ENCODE data around the gene STS.

The STS gene

DNA sequence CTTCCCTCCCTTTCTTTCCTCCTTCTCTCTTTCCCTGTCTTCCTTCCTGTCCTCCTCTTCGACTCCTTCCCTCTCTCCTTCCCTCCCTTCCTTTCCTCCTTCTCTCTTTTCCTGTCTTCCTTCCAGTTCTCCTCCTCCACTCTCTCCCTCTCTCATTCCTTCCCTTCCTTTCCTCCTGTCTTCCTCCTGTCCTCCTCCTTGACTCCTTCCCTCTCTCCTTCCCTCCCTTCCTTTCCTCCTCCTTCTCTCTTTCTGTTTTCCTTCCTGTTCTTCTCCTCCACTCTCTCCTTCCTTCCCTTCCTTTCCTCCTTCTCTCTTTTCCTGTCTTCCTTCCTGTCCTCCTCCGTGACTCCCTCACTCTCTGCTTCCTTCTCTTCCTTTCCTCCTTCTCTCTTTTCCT, 5.7 kb downstream of the STS start:
- Histone ChIP-seq H3K9me3 (ENCODE audit: severe bottlenecking) (no peaks in the 10 kb centered on the region), H3K36me3 (ENCODE audit: low read depth) (no peaks in the 10 kb centered on the region), H3K27me3 (ENCODE audit: insufficient read depth, poor library complexity, severe bottlenecking) (no peaks in the 10 kb centered on the region), H3K4me3 (ENCODE audit: severe bottlenecking) (no peak overlapping the region), H3K4me1 (ENCODE audit: insufficient read depth, poor library complexity, severe bottlenecking) (no peaks in the 10 kb centered on the region), H3K27ac (ENCODE audit: poor library complexity, severe bottlenecking) (no peak overlapping the region)
- TF ChIP-seq, protein P1, sequence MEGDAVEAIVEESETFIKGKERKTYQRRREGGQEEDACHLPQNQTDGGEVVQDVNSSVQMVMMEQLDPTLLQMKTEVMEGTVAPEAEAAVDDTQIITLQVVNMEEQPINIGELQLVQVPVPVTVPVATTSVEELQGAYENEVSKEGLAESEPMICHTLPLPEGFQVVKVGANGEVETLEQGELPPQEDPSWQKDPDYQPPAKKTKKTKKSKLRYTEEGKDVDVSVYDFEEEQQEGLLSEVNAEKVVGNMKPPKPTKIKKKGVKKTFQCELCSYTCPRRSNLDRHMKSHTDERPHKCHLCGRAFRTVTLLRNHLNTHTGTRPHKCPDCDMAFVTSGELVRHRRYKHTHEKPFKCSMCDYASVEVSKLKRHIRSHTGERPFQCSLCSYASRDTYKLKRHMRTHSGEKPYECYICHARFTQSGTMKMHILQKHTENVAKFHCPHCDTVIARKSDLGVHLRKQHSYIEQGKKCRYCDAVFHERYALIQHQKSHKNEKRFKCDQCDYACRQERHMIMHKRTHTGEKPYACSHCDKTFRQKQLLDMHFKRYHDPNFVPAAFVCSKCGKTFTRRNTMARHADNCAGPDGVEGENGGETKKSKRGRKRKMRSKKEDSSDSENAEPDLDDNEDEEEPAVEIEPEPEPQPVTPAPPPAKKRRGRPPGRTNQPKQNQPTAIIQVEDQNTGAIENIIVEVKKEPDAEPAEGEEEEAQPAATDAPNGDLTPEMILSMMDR (IDR thresholded peaks at IDR 0.05; ENCODE audit: poor library complexity, severe bottlenecking), result no peak
- DNase-seq (ENCODE audit: low spot score), result no peak
- ATAC-seq (ENCODE audit: low read depth), result no peak

DNA sequence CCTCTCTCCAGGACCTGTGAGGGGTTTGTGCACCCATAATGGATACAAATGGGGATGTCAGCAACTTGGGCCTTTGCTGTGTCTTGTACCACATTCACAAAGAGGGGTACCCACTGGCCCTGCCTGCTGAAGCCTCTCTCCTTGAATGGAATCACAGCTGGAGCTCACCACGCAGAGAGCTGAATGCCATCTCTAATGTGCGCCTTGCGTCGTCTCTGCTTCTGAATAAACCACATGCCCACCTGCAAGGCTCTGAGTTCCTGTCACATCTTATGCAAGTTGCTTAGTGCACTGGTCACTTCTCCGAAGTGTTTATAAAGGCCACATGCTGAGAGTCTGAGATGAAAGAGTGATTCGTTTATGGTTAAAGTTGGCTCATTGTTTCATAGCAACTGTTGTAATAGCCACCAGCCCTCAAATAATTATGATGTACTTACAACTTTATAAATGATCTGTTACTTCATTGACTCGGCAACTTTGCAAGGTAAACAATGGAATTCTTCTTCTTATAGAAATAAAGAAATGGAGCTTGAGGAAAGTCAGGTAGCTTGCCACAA, 6.6 kb downstream of the STS start:
- no peak for ATAC-seq (ENCODE audit: low read depth)
- H3K27me3 ChIP-seq (ENCODE audit: insufficient read depth, poor library complexity, severe bottlenecking), result no peaks in the 10 kb centered on the region
- peaks cover 4% of the 10 kb centered on the region for H3K4me1 ChIP-seq (ENCODE audit: insufficient read depth, poor library complexity, severe bottlenecking)
- H3K4me3 ChIP-seq (ENCODE audit: severe bottlenecking), result no peak overlapping the region
- H3K9me3 ChIP-seq (ENCODE audit: severe bottlenecking), result no peaks in the 10 kb centered on the region
- no peak for DNase-seq (ENCODE audit: low spot score)
- no peaks in the 10 kb centered on the region for H3K36me3 ChIP-seq (ENCODE audit: low read depth)
- no peak overlapping the region for H3K27ac ChIP-seq (ENCODE audit: poor library complexity, severe bottlenecking)
- TF ChIP-seq, protein P1 (IDR thresholded peaks at IDR 0.05; ENCODE audit: poor library complexity, severe bottlenecking), result no peak

DNA sequence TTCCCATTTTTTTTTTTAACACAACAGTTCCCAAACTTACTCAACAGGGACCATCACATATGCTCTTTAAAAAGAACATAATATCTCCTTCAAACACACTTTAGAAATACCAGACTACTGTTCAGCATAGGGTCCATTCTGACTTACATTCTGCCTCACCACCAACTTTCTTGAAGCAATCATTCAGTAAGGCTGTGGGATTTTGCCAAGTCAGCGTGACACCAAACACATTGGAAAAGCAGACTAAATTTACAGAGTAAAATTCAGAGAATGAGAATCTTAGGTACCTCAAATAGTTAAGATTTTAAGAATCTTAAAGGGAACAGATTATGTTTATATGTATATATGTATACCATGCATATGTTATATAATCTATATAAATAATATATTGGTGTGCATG, 7.7 kb downstream of the STS start:
- Histone ChIP-seq H3K4me3 (ENCODE audit: severe bottlenecking) (no peak overlapping the region), H3K9me3 (ENCODE audit: severe bottlenecking) (no peaks in the 10 kb centered on the region), H3K27ac (ENCODE audit: poor library complexity, severe bottlenecking) (no peak overlapping the region), H3K27me3 (ENCODE audit: insufficient read depth, poor library complexity, severe bottlenecking) (no peaks in the 10 kb centered on the region), H3K4me1 (ENCODE audit: insufficient read depth, poor library complexity, severe bottlenecking) (peaks cover 10% of the 10 kb centered on the region), H3K36me3 (ENCODE audit: low read depth) (no peaks in the 10 kb centered on the region)
- DNase-seq (ENCODE audit: low spot score), result no peak
- ATAC-seq (ENCODE audit: low read depth), result no peak
- TF ChIP-seq, protein P1 (IDR thresholded peaks at IDR 0.05; ENCODE audit: poor library complexity, severe bottlenecking), result no peak

DNA sequence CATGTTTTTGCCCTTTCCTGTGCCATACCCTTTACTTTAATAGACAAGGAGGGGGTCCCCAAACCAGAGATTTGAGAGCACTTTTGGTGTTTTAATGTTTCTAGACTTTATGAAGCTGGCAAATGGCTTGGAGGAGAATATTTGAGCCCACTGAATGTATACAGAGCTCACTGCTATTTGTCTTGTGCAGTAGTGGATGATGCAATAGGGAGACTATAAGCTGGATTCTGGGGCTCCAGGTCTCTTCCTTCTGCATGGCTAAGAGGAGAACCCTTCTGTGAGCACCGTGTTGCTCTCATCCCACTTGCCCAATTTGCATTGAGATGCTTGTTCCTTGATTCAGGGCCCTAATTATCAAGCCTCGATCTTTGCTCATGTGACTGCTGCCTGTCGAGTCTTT, 9.4 kb downstream of the STS start:
- Histone ChIP-seq H3K4me1 (ENCODE audit: insufficient read depth, poor library complexity, severe bottlenecking) (peaks cover 10% of the 10 kb centered on the region), H3K27ac (ENCODE audit: poor library complexity, severe bottlenecking) (no peak overlapping the region), H3K4me3 (ENCODE audit: severe bottlenecking) (no peak overlapping the region), H3K36me3 (ENCODE audit: low read depth) (no peaks in the 10 kb centered on the region), H3K27me3 (ENCODE audit: insufficient read depth, poor library complexity, severe bottlenecking) (no peaks in the 10 kb centered on the region), H3K9me3 (ENCODE audit: severe bottlenecking) (no peaks in the 10 kb centered on the region)
- DNase-seq (ENCODE audit: low spot score) (no peak), ATAC-seq (ENCODE audit: low read depth) (no peak)
- TF ChIP-seq, protein P1 (IDR thresholded peaks at IDR 0.05; ENCODE audit: poor library complexity, severe bottlenecking), result no peak

DNA sequence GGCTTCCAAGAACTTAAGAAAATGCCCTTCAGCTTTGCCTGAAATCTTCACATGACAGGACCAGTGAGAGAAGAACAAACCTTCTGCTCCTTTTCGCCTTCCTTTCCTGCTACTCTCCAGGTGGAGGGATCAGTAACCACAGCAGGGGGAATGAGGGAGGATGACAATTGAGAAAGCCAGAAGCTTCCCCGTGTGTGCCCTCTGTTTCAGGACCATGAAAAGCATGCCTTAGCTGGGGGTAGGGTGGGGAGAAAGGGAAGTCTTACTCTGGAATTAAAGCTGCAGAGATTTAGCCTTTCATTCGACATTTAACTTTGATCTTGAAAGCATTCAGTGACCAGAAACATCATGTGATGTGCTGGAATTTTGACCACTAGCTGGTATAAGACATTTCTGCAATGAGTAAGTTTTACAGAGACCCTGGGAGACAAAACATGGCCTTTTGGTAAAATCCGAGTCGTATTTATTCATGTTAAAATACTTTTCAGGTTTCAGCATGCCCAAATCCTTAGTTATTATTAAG, 11.0 kb downstream of the STS start:
- peak overlapping the region; percentile 29 for H3K27ac ChIP-seq (ENCODE audit: poor library complexity, severe bottlenecking)
- TF ChIP-seq, protein P1 (IDR thresholded peaks at IDR 0.05; ENCODE audit: poor library complexity, severe bottlenecking), result no peak
- DNase-seq (ENCODE audit: low spot score) (no peak), ATAC-seq (ENCODE audit: low read depth) (no peak)
- H3K4me1 ChIP-seq (ENCODE audit: insufficient read depth, poor library complexity, severe bottlenecking), result peaks cover 10% of the 10 kb centered on the region
- H3K27me3 ChIP-seq (ENCODE audit: insufficient read depth, poor library complexity, severe bottlenecking), result no peaks in the 10 kb centered on the region
- H3K4me3 ChIP-seq (ENCODE audit: severe bottlenecking), result no peak overlapping the region
- H3K36me3 ChIP-seq (ENCODE audit: low read depth), result no peaks in the 10 kb centered on the region
- no peaks in the 10 kb centered on the region for H3K9me3 ChIP-seq (ENCODE audit: severe bottlenecking)

Measured in RWPE2 (cell line).